Fibroblast of lung (primary cell): Measurements from ENCODE around the gene PTPN22.

Source experiments
- EZH2 ChIP-seq: IDR thresholded peaks from 2 replicates; pipeline ENCODE4 v1.5.1; 2012; ENCODE audit warnings: low read length, control low read depth, mild to moderate bottlenecking; ENCODE audit errors: missing control alignments
- TF ChIP-seq, protein P1 (sequence below), 2 donors: IDR thresholded peaks in 1 of 2; conservative IDR thresholded peaks in 1 of 2; 1 replicate in 1 of 2; 2 replicates in 1 of 2; pipeline ENCODE4 v1.5.1; 2011 to 2012; ENCODE audit warnings: low read length in 2 of 2, control low read depth in 1 of 2, inconsistent platforms in 1 of 2, low read depth in 1 of 2, mild to moderate bottlenecking in 1 of 2

DNA sequence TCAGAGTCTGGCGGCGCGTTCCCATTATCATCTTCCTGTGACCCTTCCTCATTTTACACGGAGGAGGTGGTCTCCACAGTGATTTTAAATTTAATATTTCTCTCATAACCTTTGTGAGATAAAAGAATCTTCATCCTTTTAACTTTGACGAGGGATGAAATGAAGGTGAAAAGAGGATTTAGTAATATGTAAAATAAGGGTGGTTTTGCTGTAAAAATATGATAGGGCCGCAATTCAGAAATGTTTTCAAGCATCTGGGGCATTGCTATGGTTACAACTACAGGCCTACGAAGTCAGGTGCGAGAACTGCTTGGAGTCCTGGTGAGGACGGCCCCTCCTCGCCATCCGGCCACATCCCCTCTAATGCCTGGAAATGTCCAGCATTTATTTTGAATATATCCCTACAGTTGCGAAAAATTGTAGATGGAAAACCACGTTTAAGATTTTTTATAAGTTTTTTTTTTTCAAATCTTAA is 58.8 kb downstream of the PTPN22 start:
- TF ChIP-seq, protein P1, sequence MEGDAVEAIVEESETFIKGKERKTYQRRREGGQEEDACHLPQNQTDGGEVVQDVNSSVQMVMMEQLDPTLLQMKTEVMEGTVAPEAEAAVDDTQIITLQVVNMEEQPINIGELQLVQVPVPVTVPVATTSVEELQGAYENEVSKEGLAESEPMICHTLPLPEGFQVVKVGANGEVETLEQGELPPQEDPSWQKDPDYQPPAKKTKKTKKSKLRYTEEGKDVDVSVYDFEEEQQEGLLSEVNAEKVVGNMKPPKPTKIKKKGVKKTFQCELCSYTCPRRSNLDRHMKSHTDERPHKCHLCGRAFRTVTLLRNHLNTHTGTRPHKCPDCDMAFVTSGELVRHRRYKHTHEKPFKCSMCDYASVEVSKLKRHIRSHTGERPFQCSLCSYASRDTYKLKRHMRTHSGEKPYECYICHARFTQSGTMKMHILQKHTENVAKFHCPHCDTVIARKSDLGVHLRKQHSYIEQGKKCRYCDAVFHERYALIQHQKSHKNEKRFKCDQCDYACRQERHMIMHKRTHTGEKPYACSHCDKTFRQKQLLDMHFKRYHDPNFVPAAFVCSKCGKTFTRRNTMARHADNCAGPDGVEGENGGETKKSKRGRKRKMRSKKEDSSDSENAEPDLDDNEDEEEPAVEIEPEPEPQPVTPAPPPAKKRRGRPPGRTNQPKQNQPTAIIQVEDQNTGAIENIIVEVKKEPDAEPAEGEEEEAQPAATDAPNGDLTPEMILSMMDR (conservative IDR thresholded peaks at IDR 0.05 in 1 of 2, IDR thresholded peaks at IDR 0.05 in 1 of 2; ENCODE audit: low read depth in 1 of 2, low read length in 2 of 2): no peak
- no peak for TF ChIP-seq EZH2
